Measurements from ENCODE around the gene TMEM9B. TPM values are rescaled to one million over a fixed set of nuclear protein-coding genes. Genes with fewer than 3 reads are reported as not detected.

TMEM9B gene
- total RNA-seq, 3 donors from 2014 or later (not counting 1 experiment from before 2014, with no cell fraction given): 46.5 to 55.2 (median 51.4) TPM

- H3K36me3 Mint-ChIP-seq: no peaks in the 10 kb centered on the region
- Histone ChIP-seq H3K9me3 (ENCODE audit: control insufficient read depth, insufficient read depth, low read length) (no peaks in the 10 kb centered on the region), H3K4me3 (ENCODE audit: low read length) (no peak overlapping the region), H3K36me3 (ENCODE audit: control insufficient read depth, insufficient read depth, low read length) (no peaks in the 10 kb centered on the region), H3K27ac (ENCODE audit: low read length) (no peak overlapping the region), H3K27me3 (ENCODE audit: control insufficient read depth, insufficient read depth, low read length) (no peaks in the 10 kb centered on the region), H3K4me1 (ENCODE audit: control insufficient read depth, insufficient read depth, low read length) (no peaks in the 10 kb centered on the region)
- H3K9me3 Mint-ChIP-seq: no peaks in the 10 kb centered on the region
- DNase-seq (no peak), ATAC-seq (no peak)
- no peaks in the 10 kb centered on the region for H3K4me1 Mint-ChIP-seq
- no peak overlapping the region for H3K4me3 Mint-ChIP-seq
- peaks cover 0 to 2% of the 10 kb centered on the region in 2 donors for H3K27me3 Mint-ChIP-seq (ENCODE audit: low read depth in 2 of 2)
- 97% methylated on average over 9 of the region's 9 CpGs for WGBS (ENCODE audit: insufficient coverage)
- TF ChIP-seq, protein P1, sequence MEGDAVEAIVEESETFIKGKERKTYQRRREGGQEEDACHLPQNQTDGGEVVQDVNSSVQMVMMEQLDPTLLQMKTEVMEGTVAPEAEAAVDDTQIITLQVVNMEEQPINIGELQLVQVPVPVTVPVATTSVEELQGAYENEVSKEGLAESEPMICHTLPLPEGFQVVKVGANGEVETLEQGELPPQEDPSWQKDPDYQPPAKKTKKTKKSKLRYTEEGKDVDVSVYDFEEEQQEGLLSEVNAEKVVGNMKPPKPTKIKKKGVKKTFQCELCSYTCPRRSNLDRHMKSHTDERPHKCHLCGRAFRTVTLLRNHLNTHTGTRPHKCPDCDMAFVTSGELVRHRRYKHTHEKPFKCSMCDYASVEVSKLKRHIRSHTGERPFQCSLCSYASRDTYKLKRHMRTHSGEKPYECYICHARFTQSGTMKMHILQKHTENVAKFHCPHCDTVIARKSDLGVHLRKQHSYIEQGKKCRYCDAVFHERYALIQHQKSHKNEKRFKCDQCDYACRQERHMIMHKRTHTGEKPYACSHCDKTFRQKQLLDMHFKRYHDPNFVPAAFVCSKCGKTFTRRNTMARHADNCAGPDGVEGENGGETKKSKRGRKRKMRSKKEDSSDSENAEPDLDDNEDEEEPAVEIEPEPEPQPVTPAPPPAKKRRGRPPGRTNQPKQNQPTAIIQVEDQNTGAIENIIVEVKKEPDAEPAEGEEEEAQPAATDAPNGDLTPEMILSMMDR (IDR thresholded peaks at IDR 0.05): no peak
- intact Hi-C loops (cut with micrococcal nuclease): no loop called here
- H3K27ac Mint-ChIP-seq: no peak overlapping the region
Measured at GRCh38 chr11:8928981-8929615, 35.1 kb downstream of the TMEM9B start.

GRCh38 chr11:8928205-8928604, 36.0 kb downstream of the TMEM9B start:
- WGBS (ENCODE audit: insufficient coverage): 93% methylated on average over 4 of the region's 4 CpGs
- no peaks in the 10 kb centered on the region for H3K36me3 ChIP-seq (ENCODE audit: control insufficient read depth, insufficient read depth, low read length)
- H3K27me3 ChIP-seq (ENCODE audit: control insufficient read depth, insufficient read depth, low read length): no peaks in the 10 kb centered on the region
- DNase-seq (no peak), ATAC-seq (no peak)
- intact Hi-C loops (cut with micrococcal nuclease): no loop called here
- Mint-ChIP-seq H3K4me1 (no peaks in the 10 kb centered on the region), H3K27me3 (ENCODE audit: low read depth in 2 of 2) (peaks cover 0 to 2% of the 10 kb centered on the region in 2 donors), H3K4me3 (no peak overlapping the region), H3K36me3 (no peaks in the 10 kb centered on the region), H3K27ac (no peak overlapping the region), H3K9me3 (no peaks in the 10 kb centered on the region)
- H3K4me3 ChIP-seq (ENCODE audit: low read length): no peak overlapping the region
- TF ChIP-seq, protein P1 (IDR thresholded peaks at IDR 0.05): no peak
- no peaks in the 10 kb centered on the region for H3K9me3 ChIP-seq (ENCODE audit: control insufficient read depth, insufficient read depth, low read length)
- no peak overlapping the region for H3K27ac ChIP-seq (ENCODE audit: low read length)
- no peaks in the 10 kb centered on the region for H3K4me1 ChIP-seq (ENCODE audit: control insufficient read depth, insufficient read depth, low read length)

GRCh38 chr11:8927233-8927632, 37.0 kb downstream of the TMEM9B start:
- H3K27ac ChIP-seq (ENCODE audit: low read length): no peak overlapping the region
- no peak overlapping the region for H3K4me3 ChIP-seq (ENCODE audit: low read length)
- DNase-seq (no peak), ATAC-seq (no peak)
- no peaks in the 10 kb centered on the region for H3K4me1 ChIP-seq (ENCODE audit: control insufficient read depth, insufficient read depth, low read length)
- Mint-ChIP-seq H3K4me3 (no peak overlapping the region), H3K9me3 (no peaks in the 10 kb centered on the region), H3K4me1 (no peaks in the 10 kb centered on the region), H3K36me3 (no peaks in the 10 kb centered on the region), H3K27ac (no peak overlapping the region), H3K27me3 (ENCODE audit: low read depth in 2 of 2) (peaks cover 0 to 2% of the 10 kb centered on the region in 2 donors)
- WGBS (ENCODE audit: insufficient coverage): 89% methylated on average over 5 of the region's 5 CpGs
- TF ChIP-seq, protein P1 (IDR thresholded peaks at IDR 0.05): no peak
- H3K9me3 ChIP-seq (ENCODE audit: control insufficient read depth, insufficient read depth, low read length): no peaks in the 10 kb centered on the region
- intact Hi-C loops (cut with micrococcal nuclease): no loop called here
- H3K36me3 ChIP-seq (ENCODE audit: control insufficient read depth, insufficient read depth, low read length): no peaks in the 10 kb centered on the region
- H3K27me3 ChIP-seq (ENCODE audit: control insufficient read depth, insufficient read depth, low read length): no peaks in the 10 kb centered on the region

DNA sequence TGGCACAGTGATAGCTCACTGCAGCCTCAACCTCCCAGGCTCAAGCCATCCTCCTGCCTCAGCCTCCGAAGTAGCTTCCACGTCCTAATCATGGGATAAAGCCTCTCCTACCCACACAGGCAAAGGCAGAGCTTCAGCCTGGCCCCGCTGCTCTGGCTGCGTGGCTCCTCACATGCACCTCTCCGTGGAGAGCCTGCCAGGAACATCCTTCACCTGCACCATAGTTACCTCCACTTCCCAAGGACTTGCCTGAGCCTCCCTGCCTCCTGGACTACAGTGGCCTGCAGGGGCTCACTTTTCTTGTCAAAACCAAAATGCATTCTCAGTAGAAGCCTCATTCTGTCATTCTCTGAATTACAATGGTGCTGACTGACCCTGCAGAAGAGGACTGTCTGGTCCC, 38.0 kb downstream of the TMEM9B start:
- no peak overlapping the region for H3K27ac ChIP-seq (ENCODE audit: low read length)
- H3K9me3 ChIP-seq (ENCODE audit: control insufficient read depth, insufficient read depth, low read length): no peaks in the 10 kb centered on the region
- Mint-ChIP-seq H3K27ac (no peak overlapping the region), H3K36me3 (no peaks in the 10 kb centered on the region), H3K4me3 (no peak overlapping the region), H3K27me3 (ENCODE audit: low read depth in 2 of 2) (peaks cover 0 to 2% of the 10 kb centered on the region in 2 donors), H3K4me1 (no peaks in the 10 kb centered on the region), H3K9me3 (no peaks in the 10 kb centered on the region)
- H3K36me3 ChIP-seq (ENCODE audit: control insufficient read depth, insufficient read depth, low read length): no peaks in the 10 kb centered on the region
- DNase-seq (no peak), ATAC-seq (no peak)
- H3K4me3 ChIP-seq (ENCODE audit: low read length): no peak overlapping the region
- WGBS (ENCODE audit: insufficient coverage): 95% methylated on average over 5 of the region's 5 CpGs
- no peaks in the 10 kb centered on the region for H3K4me1 ChIP-seq (ENCODE audit: control insufficient read depth, insufficient read depth, low read length)
- intact Hi-C loops (cut with micrococcal nuclease): no loop called here
- no peaks in the 10 kb centered on the region for H3K27me3 ChIP-seq (ENCODE audit: control insufficient read depth, insufficient read depth, low read length)
- TF ChIP-seq, protein P1 (IDR thresholded peaks at IDR 0.05): no peak

Measured in natural killer cell (primary cell).